ENCODE data around the gene SRD5A3.

SRD5A3 gene

DNA sequence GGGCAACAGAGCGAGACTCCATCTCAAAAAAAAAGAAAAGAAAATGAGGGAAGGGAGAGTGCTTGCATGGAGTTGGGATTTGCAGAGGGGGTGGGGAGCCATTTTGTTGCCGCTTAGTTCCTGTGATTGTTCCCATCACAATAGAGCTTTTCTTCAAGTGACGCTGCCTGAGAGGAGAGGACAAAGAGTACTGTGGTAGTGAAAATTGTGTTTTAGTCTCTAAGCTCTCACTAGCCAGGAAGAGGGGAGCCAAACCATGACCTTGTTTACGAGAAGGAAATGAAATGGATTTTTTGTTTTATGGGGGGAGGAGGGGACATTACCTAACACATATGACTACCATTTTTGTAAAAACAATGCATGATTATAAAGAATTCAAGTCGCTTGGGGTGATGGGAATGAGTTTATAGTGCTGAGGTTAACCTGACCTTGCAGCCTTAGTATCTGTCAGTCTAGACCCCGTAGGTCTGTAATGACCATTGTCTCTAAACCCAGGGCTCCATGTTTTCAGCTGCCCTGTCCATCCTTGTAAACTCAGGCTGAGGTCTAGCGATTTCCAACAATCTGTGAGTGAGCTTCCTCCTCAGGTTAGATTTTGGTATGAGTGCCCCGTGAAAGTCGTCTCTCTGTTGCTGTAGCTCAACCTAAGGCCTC lies 18.8 kb downstream of the SRD5A3 start:
- intact Hi-C loops (cut with DNase I) = loop anchor here (5.0 kb wide), 1 partner anchor 32 kb away; the partner anchor contains the start of gene TMEM165
- peak; percentile 18 to 89 (median 65) for DNase-seq

DNA sequence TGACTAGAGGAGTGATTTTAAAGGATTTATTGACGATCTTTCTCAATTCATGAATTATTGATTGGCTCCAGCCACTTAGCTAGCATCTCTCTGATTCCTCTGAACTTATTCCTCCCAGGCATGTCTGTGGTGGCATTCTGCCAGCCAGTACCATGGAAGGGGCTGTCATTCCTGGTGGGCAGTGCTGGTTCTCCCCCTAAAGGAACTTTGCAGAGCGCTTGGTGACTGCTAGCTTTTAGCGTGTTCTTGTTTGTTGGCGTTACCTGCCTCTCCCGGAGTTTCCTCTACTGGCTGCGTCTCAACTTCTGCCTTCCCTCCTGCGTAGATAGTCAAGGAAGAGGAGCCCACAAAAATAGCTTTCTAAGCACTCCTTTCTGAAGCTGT lies 19.3 kb downstream of the SRD5A3 start:
- intact Hi-C loops (cut with DNase I) = no loop called here
- peak in 2 of 42 donors; percentile 47 to 57 for DNase-seq

DNA sequence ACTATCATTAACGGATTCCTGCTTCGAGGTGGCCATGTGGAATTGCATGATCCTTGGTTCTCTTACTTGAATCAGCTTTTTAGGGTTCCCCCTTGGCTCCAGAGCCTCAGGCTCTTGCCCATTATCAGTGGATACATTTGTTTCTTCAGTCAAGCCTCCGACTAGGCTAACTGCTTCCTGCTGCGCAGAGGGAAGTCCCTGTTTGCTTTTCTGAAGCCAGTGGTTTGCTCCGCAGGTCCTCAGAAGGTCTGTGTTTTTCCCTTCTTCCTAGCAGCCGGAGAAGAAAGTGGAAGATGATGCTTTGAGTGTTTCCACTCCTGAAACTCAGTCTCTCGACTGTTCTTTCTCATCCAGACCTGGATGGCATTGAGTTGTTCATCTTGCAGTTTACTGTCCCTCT lies 20.6 kb downstream of the SRD5A3 start:
- intact Hi-C loops (cut with DNase I) = no loop called here
- DNase-seq = no peak

DNA sequence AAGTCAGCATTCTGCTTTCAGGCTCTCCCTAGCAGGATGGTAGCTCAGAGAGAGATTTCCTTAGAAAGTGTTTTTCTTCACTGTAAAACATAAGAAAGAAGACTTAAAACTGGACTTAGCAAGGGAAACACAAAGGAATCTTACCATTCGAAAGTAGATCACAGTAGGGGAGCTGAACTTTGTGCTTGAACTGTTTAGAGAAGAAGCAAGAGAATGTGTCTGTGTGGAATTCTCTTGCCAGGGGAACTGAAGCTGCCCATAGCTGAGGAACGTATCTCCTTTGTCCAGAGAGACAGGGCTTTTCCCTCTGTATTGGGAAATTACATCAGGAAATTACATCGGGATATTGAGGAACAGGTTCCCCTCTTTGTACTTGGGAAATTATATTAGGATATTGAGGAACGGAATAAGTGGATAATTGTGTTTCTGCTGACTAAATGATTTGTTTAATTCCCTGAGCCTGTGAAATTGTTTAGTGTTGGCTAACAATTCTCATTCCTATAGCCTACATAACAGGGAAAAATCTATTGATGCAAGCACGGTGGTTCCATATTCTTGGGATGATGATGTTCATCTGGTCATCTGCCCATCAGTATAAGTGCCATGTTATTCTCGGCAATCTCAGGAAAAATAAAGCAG lies 21.2 kb downstream of the SRD5A3 start:
- intact Hi-C loops (cut with DNase I) = no loop called here
- no peak for DNase-seq

DNA sequence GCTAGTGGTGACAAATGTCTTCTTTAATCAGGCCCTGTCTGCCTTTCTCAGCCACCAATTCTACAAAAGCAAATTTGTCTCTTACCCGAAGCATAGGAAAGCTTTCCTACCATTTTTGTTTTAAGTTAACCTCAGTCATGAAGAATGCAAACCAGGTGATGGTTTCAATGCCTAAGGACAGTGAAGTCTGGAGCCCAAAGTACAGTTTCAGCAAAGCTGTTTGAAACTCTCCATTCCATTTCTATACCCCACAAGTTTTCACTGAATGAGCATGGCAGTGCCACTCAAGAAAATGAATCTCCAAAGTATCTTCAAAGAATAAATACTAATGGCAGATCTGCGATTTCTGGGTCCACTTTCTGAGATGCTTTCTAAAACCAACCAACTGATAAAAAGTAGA lies 23.9 kb downstream of the SRD5A3 start:
- no peak for DNase-seq
- intact Hi-C loops (cut with DNase I) = no loop called here

DNA sequence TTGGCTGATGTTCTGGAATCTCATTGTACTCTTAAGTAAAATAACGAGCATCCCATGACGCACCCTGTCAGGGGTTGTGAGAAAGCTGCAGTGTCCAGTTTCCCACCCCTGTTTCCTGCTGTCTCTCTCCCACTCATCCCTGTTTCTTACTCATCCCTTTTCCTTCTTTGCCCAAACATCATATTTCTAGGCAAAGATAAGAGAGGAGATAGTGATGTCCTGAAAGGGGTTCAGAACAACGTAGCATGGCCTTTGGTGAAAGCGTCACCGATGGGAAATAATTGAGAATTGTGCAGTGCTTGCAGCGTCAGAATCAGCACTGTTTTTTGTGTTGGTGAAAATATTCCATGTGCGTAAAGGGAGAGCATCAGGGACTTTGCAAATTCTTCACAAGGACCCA lies 26.2 kb downstream of the SRD5A3 start:
- intact Hi-C loops (cut with DNase I) = no loop called here
- DNase-seq = no peak

DNA sequence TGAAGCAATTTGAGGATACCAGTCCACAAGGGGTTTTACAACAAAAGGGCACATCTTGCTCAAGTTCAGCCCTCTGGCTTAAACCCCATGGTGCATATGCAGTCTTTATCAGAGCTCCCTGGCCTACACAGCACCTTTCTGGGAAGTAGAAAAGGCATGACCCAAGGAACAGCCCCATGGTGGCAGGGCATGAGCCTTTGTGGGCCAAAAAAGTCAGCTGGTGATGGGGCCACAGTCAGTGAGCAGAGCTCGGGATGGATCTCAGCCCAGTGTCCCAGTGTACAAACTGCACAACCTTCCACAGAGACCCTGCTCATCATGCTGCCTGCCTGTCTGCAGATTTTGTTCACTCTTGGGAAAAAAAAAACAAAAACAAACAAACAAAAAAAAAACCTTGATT lies 27.4 kb downstream of the SRD5A3 start:
- intact Hi-C loops (cut with DNase I) = no loop called here

DNA sequence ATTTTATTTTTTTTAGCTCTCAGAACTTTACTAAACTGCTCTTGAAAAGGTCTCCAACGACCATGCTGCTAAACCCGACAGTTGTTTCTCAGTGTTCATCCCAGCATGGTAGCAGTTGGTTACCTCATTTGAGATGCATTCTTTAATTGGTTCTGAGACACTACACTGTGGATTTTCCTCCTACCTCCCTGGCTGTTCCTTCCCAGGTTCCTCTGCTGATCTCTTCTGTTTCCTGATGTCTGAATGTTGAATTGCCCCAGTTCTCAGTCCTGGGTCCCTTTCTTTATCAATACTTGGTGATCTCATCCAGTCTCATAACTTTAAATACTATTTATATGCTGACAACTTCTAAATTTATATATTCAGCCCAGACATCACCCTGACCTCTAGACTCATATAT lies 30.7 kb downstream of the SRD5A3 start:
- DNase-seq = no peak
- intact Hi-C loops (cut with DNase I) = no loop called here

More for the DNA sequence above, 27.4 kb downstream of the SRD5A3 start:
- peak in 9 of 42 donors; percentile 24 to 73 (median 44) for DNase-seq

DNA sequence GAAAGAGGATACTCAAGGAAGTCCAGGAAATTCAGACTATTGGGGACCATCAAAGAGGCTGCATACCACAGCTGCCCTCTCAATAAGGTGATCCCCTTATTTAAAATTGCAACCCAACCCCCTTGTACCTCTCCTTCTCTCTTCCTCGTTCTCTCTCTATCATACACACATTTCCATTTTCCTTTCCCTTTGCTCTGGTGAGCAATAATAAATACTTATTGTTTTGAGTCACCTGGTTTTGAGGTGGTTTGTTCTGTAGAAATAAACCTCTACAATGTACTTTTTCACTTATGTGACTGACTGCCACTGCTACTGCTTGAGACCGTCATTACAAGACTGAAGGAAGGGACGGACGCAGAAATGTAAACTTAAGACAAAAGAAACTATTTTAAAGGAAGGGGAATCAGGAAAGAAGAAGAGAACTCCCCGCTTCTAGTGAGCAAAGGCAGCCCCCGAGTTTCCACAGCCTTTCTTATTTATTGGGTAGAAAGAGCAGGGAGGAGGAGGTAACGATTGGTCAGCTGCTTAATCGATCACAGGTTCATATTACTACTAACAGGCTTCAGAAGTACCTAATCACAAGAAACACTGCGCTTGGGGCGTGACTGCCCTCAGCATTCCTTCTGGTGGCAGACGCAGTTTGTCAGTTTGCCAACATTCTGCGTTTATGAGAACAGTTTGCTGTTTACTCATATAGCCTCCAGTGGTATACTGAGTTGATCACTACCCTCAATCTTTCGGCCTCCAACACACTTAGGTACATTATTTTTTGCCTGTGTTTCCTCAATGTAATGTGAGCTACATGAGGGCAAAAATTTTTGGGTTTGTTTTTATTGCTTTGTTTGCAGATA lies 32.8 kb downstream of the SRD5A3 start:
- intact Hi-C loops (cut with DNase I) = no loop called here
- peak in 1 of 42 donors; percentile 5 for DNase-seq

DNA sequence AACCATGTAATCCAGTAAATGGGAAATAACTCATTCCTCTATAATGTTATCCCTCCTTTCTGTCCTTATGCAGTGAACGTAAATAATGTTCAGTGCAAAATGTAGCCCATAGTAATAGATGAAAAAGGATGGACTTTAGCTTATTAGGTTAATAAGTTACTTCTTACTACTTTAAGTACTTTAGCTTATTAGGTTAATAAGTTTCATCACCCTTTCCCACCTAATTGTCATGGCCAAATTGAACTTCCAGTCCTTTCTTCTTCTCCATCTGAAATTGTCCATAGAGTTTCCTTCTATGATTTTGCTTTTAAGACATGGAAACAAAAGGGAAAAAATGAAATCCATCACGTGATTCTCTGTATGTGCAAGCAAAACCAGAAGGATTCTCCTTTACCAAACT lies 34.5 kb downstream of the SRD5A3 start:
- intact Hi-C loops (cut with DNase I) = no loop called here

DNA sequence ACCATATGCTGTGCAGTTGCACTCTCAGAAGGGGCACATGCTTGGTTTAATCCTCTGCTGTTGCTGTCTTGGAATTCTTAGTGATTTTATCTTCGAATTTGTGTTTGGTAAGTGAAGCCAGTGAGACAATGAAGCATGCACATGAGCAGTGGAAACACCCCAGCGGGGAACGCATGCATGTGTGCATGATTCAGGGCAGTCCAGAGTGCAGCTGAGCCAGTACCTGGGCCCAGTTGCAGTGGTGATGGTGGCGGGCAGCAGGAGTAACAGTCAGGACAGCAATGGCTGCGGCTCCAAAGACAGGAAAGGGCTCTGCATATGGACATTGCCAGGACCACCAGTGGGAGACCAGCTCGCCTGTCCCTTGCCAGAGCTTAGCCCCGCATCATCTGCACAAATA lies 35.5 kb downstream of the SRD5A3 start:
- DNase-seq = peak in 1 of 42 donors; percentile 59
- intact Hi-C loops (cut with DNase I) = no loop called here

More for the DNA sequence above, 34.5 kb downstream of the SRD5A3 start:
- no peak for DNase-seq

DNA sequence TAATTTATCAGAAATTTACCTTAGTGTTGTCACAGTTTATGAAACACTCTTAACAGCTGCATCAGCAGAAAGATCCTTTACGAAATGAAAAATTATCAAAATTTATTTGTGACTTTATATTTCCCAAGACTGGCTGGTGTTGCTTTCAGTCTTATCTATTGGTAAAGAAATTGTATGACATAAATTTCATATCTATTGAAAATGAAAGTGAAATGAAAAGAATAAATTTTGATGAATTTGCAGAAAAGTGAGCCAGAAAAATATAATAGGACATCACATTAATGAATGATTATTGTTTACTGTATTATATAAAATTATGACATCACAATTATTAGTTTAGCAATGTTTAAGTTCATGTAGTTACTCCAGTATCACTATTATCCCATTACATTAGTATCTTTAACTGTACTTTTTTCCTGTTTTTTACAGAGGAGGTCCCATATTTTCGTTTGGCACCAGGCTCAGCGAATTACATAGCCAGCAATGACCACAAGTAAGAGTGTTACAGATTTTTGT lies 36.5 kb downstream of the SRD5A3 start:
- intact Hi-C loops (cut with DNase I) = no loop called here
- DNase-seq = no peak

DNA sequence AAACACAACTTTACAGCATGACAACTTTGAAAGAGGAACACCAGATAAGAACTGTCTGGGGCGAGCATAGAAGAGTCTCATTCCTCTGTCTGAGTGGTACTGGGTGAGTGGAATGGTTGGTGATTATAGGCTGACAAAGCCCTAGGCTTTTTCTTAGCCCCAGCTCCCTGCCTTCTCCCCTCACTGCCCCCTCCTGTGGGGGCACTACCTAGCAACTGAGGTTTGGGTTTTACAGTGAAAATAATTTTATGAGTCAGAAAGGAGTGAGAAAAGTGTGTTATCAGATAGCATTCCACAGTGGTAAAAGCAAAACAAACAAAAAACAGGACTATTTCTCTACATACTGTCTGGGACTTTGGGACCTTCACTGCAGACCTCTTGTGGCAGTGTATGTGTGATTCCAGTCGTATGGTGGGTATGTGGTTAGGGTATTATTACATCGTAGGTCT lies 39.2 kb downstream of the SRD5A3 start:
- DNase-seq = peak in 1 of 42 donors; percentile 4
- intact Hi-C loops (cut with DNase I) = no loop called here

DNA sequence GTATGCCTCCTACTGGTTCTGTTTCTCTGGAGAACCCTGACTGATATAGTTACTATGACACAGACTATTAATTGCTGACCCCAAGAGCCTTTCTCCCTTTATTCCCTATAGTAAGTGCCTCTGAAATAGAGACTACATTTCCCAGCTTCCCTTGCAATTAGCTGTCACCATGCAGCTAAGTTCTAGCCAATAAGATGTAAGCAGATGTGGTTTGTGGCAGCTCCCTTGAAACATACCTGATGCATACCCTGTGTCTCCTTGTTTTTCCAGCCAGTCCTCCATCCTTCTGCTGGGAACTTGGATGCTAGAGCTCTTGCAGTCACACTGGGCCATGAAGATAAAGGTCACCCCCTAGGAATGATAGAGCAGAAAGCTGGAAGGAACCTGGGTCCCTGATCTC lies 40.0 kb downstream of the SRD5A3 start:
- intact Hi-C loops (cut with DNase I) = no loop called here
- peak in 1 of 42 donors; percentile 24 for DNase-seq

DNA sequence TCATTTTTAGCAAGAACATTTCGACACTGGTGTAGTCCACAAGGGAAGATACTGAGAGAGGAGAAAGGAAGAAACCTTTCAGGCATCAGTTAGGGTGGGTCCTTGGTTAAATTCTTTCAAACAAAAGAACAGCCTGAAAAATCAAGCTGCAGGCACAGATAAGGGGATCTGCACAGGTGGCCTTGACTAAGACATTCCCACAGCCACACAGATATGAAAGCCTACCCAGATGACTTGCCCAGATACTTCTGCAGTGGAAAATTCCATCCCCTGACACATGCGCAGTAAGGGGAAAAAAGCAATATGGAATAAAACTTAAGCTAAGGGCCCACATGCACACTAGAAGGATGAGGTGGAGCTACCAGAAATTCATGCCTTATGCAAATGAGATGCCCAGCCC lies 40.8 kb downstream of the SRD5A3 start:
- intact Hi-C loops (cut with DNase I) = no loop called here
- DNase-seq = no peak

DNA sequence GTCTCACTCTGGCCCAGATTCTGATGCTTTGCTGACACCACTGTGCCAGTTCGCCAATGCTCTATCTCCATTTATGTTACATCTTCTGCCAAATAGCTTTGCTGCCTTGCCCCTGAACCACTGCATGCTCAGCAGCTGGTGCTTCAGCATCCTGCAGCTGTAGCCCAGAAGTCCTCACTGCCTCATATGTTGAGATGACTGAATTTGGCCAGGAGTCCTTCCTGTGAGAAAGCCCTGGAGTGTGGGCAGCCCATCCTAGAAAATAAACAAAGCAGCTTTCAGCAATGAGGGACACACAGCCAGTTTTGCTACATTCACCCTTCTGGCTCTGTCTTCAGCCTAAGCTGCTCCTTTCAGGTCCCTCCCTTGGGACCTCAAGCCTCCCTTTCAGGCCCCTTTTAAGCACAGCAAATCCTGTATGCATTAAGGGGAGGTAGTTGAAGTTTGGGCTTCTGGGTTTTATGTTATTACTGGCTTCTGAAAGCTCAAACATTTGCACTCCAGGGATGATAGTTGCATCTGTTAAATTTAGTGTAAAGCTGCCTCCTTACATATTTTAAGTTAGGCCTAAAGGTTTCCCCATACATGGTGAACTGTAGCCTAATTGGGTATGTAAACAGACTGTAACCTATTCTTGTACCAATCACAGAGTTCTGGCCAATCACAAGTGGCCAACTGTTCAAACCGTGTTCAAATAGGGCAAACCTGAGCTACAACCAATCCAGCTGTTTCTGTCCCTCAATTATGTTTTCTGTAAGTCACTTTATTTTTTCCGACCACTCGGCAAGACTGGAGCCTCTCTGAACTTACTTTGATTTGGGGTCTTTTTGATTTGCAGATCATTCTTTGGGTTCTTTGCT lies 47.6 kb downstream of the SRD5A3 start:
- intact Hi-C loops (cut with DNase I) = loop anchor here (10.0 kb wide), 1 partner anchor 151 kb away; the partner anchor contains the start of gene CLOCK
- DNase-seq = peak in 39 of 42 donors; percentile 6 to 82 (median 55)

DNA sequence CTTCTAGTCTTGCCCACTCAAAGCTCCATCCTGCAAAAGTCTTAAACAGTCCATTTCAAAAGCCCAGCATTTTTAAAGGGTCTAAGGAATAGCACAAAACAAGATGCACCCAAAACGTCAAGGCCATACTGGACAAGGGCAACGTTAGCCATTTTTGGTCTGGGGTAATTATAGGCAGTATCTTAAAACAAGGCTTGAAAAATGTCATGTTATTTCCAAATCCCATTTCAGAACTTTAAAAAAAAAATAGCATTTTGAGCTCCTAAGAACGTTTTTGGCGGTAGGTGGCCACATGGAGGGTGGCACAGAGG lies 49.1 kb downstream of the SRD5A3 start:
- DNase-seq = no peak
- intact Hi-C loops (cut with DNase I) = loop anchor here (5.0 to 10.0 kb wide), 2 partner anchors 33 to 150 kb away; partner anchors contain the start of gene CLOCK

DNA sequence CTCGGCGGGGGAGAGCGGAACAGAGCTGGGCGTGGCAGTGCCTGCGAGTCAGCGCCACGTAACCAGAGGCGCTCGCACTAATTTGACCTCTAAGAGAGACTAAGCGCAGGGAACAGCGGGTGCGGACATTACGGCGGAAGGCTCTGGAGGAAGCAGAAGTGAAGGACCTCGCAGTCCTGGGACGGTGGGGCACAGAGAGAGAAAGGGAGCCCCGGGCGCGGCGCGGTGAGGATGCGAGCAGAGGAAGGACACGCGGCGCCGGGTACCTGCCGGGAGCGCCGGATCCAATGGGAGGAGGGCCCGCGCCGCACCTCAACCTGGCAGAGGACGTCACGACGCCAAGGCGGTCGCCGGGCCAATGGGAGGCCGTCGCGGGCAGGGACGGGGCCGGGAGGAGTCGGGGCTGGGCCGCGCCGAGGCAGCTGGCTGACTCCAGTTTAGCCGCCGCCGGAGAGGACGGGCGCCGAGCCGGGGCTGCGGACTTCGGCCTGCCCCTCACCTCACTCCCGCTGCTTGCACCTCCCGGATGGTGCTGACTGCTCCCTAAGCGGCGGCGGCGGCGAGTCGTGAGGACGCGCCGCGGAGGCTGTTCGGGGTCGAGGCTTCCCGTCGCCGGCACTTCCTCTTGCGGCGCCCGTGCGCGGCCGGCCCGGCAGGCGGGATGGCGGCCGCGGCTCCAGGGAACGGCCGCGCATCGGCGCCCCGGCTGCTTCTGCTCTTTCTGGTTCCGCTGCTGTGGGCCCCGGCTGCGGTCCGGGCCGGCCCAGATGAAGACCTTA lies 49.7 kb downstream of the SRD5A3 start, which contains the start of gene TMEM165:
Gene TMEM165, plus strand, starts transcription at position 429 of the 779 bp plus-strand sequence. Its CDS starts 233 bp downstream, at position 662.
- intact Hi-C loops (cut with DNase I) = loop anchor here (2.0 to 10.0 kb wide), 3 partner anchors 33 to 149 kb away; partner anchors contain the start of genes CLOCK and SRD5A3
- peak; percentile 80 to 97 (median 94) for DNase-seq
